Endothelial cell (in vitro differentiated cells): ENCODE measurements around the gene MAP1A. TPM values are rescaled to one million over a fixed set of nuclear protein-coding genes. Genes with fewer than 3 reads are reported as not detected.

ENCODE experiments used
- DNase-seq: peaks from one replicate; pipeline ENCODE4 v3.0.0; 2021; ENCODE audit warnings: low spot score
- H3K27ac Mint-ChIP-seq: one replicate; pipeline ENCODE4 v1.8.0; 2021; ENCODE audit warnings: mixed read lengths, inconsistent platforms; ENCODE audit not compliant: unreplicated experiment
- H3K27me3 Mint-ChIP-seq: one replicate; pipeline ENCODE4 v1.8.0; 2021; ENCODE audit warnings: mild to moderate bottlenecking, moderate library complexity, mixed read lengths, inconsistent platforms; ENCODE audit not compliant: unreplicated experiment
- H3K36me3 Mint-ChIP-seq: one replicate; pipeline ENCODE4 v1.8.0; 2021; ENCODE audit warnings: mild to moderate bottlenecking, low read depth, mixed read lengths, inconsistent platforms; ENCODE audit not compliant: unreplicated experiment
- H3K4me1 Mint-ChIP-seq: one replicate; pipeline ENCODE4 v1.8.0; 2021; ENCODE audit warnings: mild to moderate bottlenecking, mixed read lengths, inconsistent platforms; ENCODE audit not compliant: unreplicated experiment
- H3K4me3 Mint-ChIP-seq: one replicate; pipeline ENCODE4 v1.8.0; 2021; ENCODE audit warnings: mild to moderate bottlenecking, mixed read lengths, inconsistent platforms; ENCODE audit not compliant: unreplicated experiment
- H3K9me3 Mint-ChIP-seq: one replicate; pipeline ENCODE4 v1.8.0; 2021; ENCODE audit warnings: mixed read lengths, inconsistent platforms; ENCODE audit not compliant: unreplicated experiment
- CTCF ChIP-seq: fragments of 200-600 bp; sonication (generic); IDR thresholded peaks from one replicate; pipeline ENCODE4 v1.5.0; 2021; ENCODE audit warnings: antibody characterized with exemption; ENCODE audit not compliant: unreplicated experiment
- total RNA-seq: library from RNA; stranded (reverse); fragmentation: NEBNext Ultra II Directional; extraction: Animal tissue kit (Norgen Biotek cat#: 25700); gene quantifications from one replicate; pipeline ENCODE4 v1.2.1, GENCODE V29; 2021; ENCODE audit not compliant: unreplicated experiment

Gene MAP1A
- total RNA-seq, 1 donor from 2014 or later = 1.8 TPM

DNA sequence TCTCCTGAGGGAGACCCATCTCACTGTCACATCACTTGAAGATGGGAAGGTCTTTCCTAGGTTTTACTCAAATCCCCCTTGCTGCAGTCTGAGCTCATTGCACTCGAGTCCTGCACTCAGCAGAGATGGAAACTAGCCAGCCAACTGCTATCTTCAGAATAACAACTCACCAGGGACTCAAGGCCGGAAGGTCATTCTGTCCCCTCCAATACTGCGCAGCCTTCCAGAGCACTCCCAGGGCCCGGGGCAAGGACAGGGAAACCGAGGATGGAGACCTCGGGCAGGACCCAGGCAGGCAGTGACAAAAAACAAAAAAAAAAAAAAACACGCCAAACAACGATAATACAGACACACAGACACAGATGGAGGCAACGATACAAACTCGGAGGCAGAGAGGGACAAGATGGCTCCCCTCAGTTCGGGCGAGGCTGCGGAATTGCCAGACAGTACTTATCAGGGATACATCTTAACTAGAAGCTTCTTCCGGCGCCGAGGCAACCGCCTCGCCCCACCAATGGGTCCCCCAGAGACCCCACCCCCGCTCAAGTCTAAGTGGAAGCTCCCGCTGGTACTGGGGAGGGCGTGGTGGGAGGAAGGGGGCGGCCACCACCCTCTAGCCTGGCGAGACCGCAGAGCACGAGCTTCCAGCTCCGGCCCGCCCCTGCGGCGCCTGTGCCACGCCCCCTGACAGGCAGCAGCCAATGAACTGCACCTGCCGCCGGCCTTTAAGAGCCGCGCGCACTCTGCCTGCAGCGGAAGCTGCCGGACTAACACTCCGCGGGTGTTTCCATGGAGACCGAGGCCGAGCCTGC lies 7.0 kb upstream of the MAP1A start:
- Mint-ChIP-seq H3K4me3 (peak overlapping the region; percentile 98), H3K9me3 (no peaks in the 10 kb centered on the region), H3K36me3 (peaks cover 9% of the 10 kb centered on the region), H3K27me3 (peaks cover 18% of the 10 kb centered on the region), H3K4me1 (peaks cover 12% of the 10 kb centered on the region), H3K27ac (peak overlapping the region; percentile 98)
- TF ChIP-seq CTCF = peak; percentile 24
- DNase-seq = peak; percentile 99

- Mint-ChIP-seq H3K27ac (peak overlapping the region; percentile 88), H3K4me3 (peak overlapping the region; percentile 93), H3K36me3 (peaks cover 9% of the 10 kb centered on the region), H3K27me3 (peaks cover 20% of the 10 kb centered on the region), H3K9me3 (no peaks in the 10 kb centered on the region), H3K4me1 (peaks cover 12% of the 10 kb centered on the region)
- TF ChIP-seq CTCF = no peak
- peak; percentile 46 for DNase-seq
These were observed 6.2 kb upstream of the MAP1A start for GRCh38 chr15:43511012-43511885.

DNA sequence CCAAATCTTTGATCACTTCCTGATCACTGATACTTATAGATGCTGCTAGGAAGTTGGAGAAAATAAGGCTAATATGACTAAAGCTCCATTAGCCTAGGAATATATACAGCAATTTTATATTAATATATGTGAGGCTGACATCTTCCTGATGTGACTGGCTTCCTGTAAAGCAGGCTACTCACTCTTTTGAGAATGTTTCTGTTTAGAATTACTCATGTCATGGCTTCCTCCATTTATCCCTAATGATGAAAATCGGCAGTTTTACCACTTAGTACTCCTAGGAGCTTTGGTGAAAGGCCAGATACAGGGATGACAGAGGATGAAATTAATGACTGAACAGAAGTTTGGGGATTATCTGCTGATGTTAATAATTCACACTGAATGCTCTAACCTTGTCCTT lies 3.9 kb upstream of the MAP1A start:
- H3K27me3 Mint-ChIP-seq = peaks cover 29% of the 10 kb centered on the region
- no peak for DNase-seq
- H3K36me3 Mint-ChIP-seq = peaks cover 9% of the 10 kb centered on the region
- no peaks in the 10 kb centered on the region for H3K9me3 Mint-ChIP-seq
- no peak overlapping the region for H3K4me3 Mint-ChIP-seq
- no peak for TF ChIP-seq CTCF
- no peak overlapping the region for H3K27ac Mint-ChIP-seq
- H3K4me1 Mint-ChIP-seq = peaks cover 21% of the 10 kb centered on the region

DNA sequence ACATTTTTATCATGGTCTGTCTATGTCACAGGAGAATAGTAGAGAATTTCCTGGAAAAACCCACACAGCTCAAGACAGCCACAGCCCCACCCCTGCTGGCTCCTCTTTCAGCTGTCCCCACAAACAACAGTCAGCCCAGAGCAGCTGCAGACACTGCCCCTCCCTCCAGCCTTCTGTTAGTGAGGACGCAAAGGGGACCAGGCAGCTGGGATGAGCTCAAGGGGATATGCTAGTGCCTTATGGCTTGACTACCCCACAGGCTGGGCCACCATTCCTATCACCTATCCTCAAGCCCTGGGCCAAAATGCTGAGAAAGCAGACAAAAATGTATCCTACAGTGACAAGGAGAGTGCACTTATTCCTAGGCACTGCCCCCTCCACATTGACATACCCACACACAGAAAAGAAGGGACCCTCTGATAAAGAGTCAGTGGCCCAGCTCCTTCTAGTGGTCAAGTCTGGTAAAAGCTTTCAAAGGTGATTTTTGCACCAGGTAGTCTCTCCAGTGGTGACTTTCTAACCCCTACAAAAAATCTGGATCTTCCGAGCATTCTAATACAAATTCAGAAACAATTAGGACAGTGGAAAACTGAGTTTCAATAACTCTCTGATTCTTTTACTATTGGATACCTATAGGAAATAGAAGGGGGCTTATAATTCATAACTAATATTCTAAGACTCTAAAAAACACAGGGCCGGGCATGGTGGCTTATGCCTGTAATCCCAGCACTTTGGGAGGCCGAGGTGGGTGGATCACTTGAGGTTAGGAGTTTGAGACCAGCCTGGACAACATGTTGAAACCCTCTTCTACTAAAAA lies 3.0 kb upstream of the MAP1A start:
- Mint-ChIP-seq H3K9me3 (no peaks in the 10 kb centered on the region), H3K27ac (no peak overlapping the region), H3K27me3 (peaks cover 37% of the 10 kb centered on the region), H3K4me1 (peaks cover 21% of the 10 kb centered on the region), H3K4me3 (no peak overlapping the region), H3K36me3 (peaks cover 9% of the 10 kb centered on the region)
- peak; percentile 63 for TF ChIP-seq CTCF
- no peak for DNase-seq
